BE2C (cell line): Measurements from ENCODE around the gene HEATR1.
"Not testable (repeated sequence)": the region's sequence is repeated elsewhere in the genome, so short reads cannot be mapped to it uniquely, and the experiment has no call there.

Source experiments
- DNase-seq: peaks from one replicate; pipeline ENCODE4 v3.0.0-alpha.2; 2020
- H3K27me3 ChIP-seq: fragments of 250-450 bp; sonication (Bioruptor Pico); 2 replicates; pipeline ENCODE4 v1.5.1; 2020; ENCODE audit warnings: mild to moderate bottlenecking
- H3K36me3 ChIP-seq: fragments of 250-450 bp; sonication (Bioruptor Pico); 2 replicates; pipeline ENCODE4 v1.5.1; 2020; ENCODE audit warnings: mild to moderate bottlenecking
- H3K4me1 ChIP-seq: fragments of 250-450 bp; sonication (Bioruptor Pico); 2 replicates; pipeline ENCODE4 v1.5.1; 2020
- H3K4me3 ChIP-seq: 2 replicates; pipeline ENCODE4 v1.5.1; 2011; ENCODE audit warnings: low read depth, low read length
- H3K9me3 ChIP-seq: fragments of 250-450 bp; sonication (Bioruptor Pico); 2 replicates; pipeline ENCODE4 v1.5.1; 2020
- CTCF ChIP-seq: IDR thresholded peaks from 2 replicates; pipeline ENCODE4 v1.5.1; 2012; ENCODE audit warnings: mild to moderate bottlenecking, low read depth, low read length

HEATR1 gene

GRCh38 chr1:236590553-236591150 lies 13.7 kb downstream of the HEATR1 start:
- Histone ChIP-seq H3K4me1 (no peaks in the 10 kb centered on the region), H3K4me3 (no peak overlapping the region), H3K36me3 (peaks cover 71% of the 10 kb centered on the region), H3K9me3 (no peaks in the 10 kb centered on the region), H3K27me3 (no peaks in the 10 kb centered on the region)
- DNase-seq = no peak
- no peak for TF ChIP-seq CTCF

- DNase-seq = no peak
- H3K4me1 ChIP-seq = no peaks in the 10 kb centered on the region
- H3K36me3 ChIP-seq = peaks cover 67% of the 10 kb centered on the region
- no peaks in the 10 kb centered on the region for H3K27me3 ChIP-seq
- no peak overlapping the region for H3K4me3 ChIP-seq
- no peaks in the 10 kb centered on the region for H3K9me3 ChIP-seq
- TF ChIP-seq CTCF = no peak
Measured at GRCh38 chr1:236589531-236589930, 14.8 kb downstream of the HEATR1 start.

GRCh38 chr1:236581528-236581927 lies 22.8 kb downstream of the HEATR1 start:
- TF ChIP-seq CTCF = no peak
- peaks cover 66% of the 10 kb centered on the region for H3K36me3 ChIP-seq

GRCh38 chr1:236580404-236580803 lies 23.9 kb downstream of the HEATR1 start:
- H3K4me1 ChIP-seq, DNase-seq, H3K9me3 ChIP-seq, H3K4me3 ChIP-seq, H3K27me3 ChIP-seq: not testable (repeated sequence)
- peaks cover 68% of the 10 kb centered on the region for H3K36me3 ChIP-seq

More at GRCh38 chr1:236581528-236581927, 22.8 kb downstream of the HEATR1 start:
- no peaks in the 10 kb centered on the region for H3K27me3 ChIP-seq
- H3K4me3 ChIP-seq = no peak overlapping the region
- no peaks in the 10 kb centered on the region for H3K9me3 ChIP-seq
- H3K4me1 ChIP-seq = no peaks in the 10 kb centered on the region
- DNase-seq = no peak

GRCh38 chr1:236578661-236579060 lies 25.7 kb downstream of the HEATR1 start:
- H3K4me1 ChIP-seq = no peaks in the 10 kb centered on the region
- DNase-seq = no peak
- TF ChIP-seq CTCF = no peak
- no peaks in the 10 kb centered on the region for H3K9me3 ChIP-seq
- no peak overlapping the region for H3K4me3 ChIP-seq
- no peaks in the 10 kb centered on the region for H3K27me3 ChIP-seq
- peaks cover 65% of the 10 kb centered on the region for H3K36me3 ChIP-seq

- H3K36me3 ChIP-seq = peaks cover 65% of the 10 kb centered on the region
- H3K4me3 ChIP-seq, DNase-seq, H3K27me3 ChIP-seq, H3K4me1 ChIP-seq, H3K9me3 ChIP-seq: not testable (repeated sequence)
Measured at GRCh38 chr1:236577041-236577440, 27.3 kb downstream of the HEATR1 start.

- H3K4me1 ChIP-seq = no peaks in the 10 kb centered on the region
- H3K36me3 ChIP-seq = peaks cover 63% of the 10 kb centered on the region
- H3K27me3 ChIP-seq = no peaks in the 10 kb centered on the region
- no peak overlapping the region for H3K4me3 ChIP-seq
- TF ChIP-seq CTCF = no peak
- no peak for DNase-seq
- no peaks in the 10 kb centered on the region for H3K9me3 ChIP-seq
Measured at GRCh38 chr1:236576004-236576403, 28.3 kb downstream of the HEATR1 start.
